Endothelial cell of hepatic sinusoid (primary cell): Measurements from ENCODE around the gene RPL10A.

Experiments used
- in situ Hi-C: cut with HindIII; loops from 2 replicates; pipeline ENCODE4 v1.10.0; 2017; ENCODE audit warnings: low sequenced_read_pairs

RPL10A gene

DNA sequence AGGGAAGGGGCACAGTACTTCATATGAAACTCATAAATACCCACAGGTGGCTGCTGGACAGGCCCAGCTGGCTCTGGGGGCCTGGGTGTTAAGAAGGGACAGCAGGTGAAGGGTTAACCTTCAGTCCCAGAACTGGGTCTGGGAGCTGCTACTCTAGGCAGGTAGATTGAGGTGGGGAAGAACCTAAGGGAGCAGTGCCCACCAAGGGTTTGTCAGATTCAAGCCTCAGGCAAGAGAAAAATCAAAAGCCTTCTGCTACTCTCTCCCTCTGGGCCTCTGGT lies 5.6 kb downstream of the RPL10A start:
- in situ Hi-C loops = no loop called here

GRCh38 chr6:35474131-35474941 lies 6.1 kb downstream of the RPL10A start:
- in situ Hi-C loops = no loop called here

DNA sequence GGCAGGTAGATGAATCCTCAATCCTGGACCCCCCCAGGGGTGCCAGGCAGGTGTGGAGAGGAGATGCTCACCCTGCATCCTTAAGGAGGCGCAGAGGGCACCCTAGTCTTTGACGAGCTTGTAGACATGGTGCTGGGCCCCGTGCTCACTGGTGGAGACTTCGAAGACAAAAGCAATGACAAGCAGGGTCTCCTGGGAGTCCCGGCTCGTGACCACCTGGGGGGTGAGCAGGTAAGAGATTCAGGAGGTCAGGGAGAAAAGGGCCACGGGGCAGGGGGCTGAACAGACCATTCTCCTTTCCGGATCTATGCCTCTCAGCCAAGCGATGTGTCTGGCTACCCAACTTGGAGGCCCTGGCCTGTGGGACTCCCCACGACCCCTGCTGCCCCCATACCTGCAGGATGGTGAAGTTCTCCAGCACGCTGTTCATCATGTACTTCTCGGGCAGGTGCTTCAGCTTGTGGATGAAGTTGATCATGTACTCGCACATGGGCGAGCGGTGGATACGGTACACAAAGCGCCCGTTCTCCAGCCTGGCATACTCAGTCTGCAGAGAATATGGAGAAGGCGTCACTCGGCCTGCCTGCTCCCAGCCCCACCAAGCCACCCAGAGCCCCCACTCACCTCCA lies 6.9 kb downstream of the RPL10A start:
- in situ Hi-C loops = no loop called here

GRCh38 chr6:35475573-35475972 lies 7.4 kb downstream of the RPL10A start:
- in situ Hi-C loops = no loop called here

- in situ Hi-C loops = no loop called here
Measured at GRCh38 chr6:35476004-35476403, 7.8 kb downstream of the RPL10A start.

- in situ Hi-C loops = no loop called here
Measured at GRCh38 chr6:35477028-35477427, 8.8 kb downstream of the RPL10A start.

GRCh38 chr6:35477551-35478179 lies 9.5 kb downstream of the RPL10A start:
- in situ Hi-C loops = no loop called here

DNA sequence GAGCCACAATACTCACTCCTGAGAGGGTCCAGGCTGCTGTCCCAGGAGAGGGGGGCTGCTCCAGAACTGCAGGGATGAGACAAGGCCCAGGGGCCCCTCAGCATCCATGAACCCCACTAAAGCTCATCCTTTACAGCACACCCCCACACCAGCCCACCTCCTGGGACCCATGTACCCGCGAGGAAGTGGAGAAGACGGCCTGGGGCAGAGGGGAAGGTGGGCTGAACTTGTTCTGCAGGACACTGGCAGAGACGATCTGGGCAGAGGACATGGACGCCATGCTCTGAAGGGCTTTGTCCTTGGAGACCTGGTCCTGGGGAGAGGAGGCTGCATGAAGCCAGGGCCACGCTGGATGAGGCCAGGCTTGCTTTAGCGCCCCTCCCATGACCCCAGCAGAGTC lies 10.1 kb downstream of the RPL10A start:
- in situ Hi-C loops = no loop called here

DNA sequence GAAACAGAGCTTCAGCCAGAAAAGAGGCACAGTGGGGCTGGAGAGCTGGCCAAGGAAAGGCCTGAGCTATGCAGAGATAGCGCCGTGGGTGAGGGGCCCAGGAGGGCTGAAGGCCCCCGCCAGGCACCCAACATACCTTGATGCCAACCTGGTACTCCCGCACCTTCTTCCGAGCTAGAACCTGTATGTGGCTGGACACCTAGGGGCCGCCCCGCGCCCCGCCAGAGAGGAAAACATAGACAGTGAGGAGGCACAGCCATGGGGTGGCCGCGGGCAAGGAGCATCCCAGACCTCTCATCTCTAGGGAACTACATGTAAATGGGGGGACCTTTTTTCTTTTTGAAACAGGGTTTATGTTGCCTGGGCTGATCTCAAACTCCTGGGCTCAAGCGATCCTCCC lies 12.0 kb downstream of the RPL10A start:
- in situ Hi-C loops = no loop called here

DNA sequence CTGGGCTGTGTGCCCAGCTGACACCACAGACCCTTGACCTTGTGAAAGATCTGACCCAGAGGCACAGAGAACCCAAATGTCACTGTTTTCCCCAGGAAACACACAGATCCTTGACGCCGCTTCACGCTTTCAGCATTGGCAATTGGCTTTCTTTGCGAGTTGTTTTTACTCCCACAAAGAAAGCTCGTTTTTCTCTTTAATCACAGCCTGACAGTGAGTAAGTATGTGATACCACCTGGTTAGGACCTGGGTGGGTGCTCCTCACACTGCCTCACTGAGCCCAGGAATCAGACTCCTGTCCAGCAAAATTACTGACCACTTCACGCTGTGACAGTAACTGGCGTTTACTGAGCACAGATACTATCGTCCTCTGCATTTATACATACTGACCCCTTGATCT lies 13.0 kb downstream of the RPL10A start:
- in situ Hi-C loops = no loop called here

DNA sequence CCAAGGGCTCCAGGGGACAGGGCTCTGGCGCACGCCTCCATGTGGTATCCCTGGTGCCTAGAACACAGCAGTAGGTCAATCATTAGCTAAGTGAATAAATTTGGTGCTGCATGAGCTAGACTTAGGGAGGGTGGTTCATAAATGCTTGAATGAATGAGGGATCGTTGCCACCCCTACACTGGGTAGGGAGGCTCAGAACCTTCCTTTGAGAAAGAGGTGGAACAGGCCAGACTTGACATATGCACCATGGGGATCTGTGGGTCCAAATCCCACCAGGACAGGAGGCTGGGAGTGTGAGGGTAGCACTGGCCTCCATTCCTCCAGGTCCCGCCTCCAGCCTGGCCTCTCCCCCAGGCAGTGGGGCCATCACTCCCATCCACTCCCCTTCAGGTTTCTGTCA lies 14.9 kb downstream of the RPL10A start:
- in situ Hi-C loops = no loop called here

GRCh38 chr6:35483490-35483889 lies 15.3 kb downstream of the RPL10A start:
- in situ Hi-C loops = no loop called here

DNA sequence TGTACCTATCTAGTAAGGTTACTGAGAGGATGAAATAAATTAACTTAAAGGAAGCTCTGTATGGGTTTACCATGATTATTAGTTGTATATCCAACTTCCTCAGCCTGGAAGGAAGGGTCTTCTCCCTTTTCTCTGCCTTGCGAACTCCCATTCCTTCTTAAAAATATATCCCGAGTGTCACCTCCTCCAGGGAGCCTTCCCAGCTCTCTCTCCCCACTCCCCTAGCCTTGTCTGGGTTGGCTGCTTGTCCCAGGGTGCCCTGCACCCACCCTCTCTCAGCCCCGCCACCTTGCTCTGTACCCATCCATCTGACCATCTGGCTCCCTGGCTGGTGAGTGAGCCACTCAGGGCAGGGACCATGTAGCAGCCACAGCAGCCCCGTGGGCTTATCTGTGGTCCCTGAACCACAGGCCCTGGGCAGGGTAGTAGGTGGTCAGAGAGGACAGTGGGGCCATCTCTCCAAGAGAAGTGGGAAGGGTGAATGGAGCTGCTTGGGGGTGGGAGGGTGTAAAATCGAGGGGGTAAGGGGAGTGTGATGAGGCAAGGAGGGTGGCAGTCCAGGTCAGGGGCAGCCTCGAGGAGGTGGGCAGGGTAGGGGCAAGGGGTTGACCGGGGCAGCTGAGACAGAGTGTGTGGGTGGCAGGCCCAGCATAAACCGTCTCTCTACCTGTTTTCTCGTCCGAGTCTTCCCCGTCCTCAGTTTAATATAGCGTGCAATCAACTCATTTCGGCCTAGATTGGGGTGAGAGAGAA lies 15.9 kb downstream of the RPL10A start:
- in situ Hi-C loops = no loop called here

DNA sequence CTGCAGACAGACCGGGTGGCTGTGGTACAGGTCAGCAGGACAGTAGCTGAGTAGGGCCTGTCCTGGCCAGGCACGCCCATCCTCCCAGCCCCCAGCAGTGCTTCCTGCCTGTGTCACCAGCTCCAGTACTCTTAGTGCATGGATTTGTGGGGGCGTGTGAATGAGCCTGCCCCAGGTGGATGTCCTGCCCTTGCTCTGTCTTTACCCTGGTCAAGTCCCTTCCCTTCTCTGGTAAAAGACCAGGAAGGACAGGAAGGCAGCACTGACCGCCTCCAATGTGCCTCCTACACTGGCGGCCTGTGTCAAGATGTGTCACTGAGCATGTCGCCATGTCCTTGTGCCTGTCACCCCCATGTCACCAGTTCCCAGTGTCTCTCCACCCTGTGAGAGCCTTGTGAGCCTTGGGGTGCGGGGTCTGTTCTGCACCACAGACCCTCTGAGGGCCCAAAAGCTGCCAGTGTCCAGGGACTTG lies 16.8 kb downstream of the RPL10A start:
- in situ Hi-C loops = no loop called here

DNA sequence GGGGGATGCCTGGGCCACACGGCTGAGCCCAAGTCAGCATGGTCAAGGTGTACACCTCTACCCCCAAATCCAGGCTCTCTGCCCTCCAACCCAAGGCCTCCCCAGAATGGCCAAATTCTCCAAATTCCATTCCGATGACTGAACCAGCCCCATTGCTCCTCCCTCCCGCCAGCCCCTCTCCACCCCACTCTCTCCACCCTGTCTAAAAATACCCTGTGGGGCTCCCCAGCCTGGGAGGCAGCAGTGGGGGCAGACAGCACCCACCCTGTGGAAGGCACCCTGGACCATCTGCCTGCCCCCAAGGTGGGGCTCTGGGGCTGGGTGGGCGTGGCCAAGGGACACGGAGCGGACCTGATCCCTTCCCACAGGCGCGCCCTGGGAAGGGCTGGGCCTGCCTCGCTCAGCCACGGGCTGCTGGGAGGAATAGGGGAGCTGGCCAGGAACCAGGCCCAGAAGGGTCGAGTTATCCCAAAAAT lies 17.2 kb downstream of the RPL10A start:
- in situ Hi-C loops = no loop called here

- in situ Hi-C loops = no loop called here
Measured at GRCh38 chr6:35486005-35486925, 18.1 kb downstream of the RPL10A start.

DNA sequence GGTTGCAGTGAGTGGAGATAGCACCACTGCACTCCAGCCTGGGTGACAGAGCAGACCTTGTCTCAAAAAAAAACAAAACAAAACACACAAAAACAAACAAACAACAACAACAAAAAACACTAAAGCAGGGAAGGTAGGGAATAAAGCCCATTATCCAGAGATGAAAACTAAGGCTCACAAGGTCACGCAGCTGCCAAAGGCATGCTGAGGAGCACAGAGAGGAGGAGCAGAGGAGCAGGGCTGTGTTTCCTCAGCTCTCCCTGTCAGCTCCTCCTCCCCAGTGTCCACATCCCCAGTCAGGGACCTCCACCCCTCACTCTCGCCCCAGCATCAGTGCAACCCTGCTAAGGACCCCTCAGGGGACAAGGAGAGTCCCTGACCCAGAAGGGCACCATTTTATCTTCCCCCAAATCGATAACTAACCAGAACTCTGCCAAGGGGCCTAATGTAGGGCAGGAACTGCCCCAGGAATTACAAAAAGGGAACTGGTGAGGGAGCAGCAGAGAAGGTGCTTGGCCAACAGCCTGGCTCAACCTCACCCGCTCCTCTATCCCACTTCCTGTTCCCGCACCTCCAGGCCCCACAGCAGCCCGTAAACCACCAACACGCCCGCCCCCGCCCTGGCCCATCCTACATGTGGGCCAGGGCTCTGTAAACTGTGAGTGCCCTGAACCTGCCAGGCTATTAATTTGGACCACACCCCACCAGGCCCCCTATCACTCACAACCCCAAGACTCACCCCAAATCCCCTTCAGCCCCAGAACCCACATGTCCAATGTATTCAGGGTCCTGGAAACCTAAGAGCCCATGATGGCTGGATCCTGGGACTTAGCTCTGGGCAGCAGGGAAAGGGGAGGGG lies 19.7 kb downstream of the RPL10A start:
- in situ Hi-C loops = no loop called here

DNA sequence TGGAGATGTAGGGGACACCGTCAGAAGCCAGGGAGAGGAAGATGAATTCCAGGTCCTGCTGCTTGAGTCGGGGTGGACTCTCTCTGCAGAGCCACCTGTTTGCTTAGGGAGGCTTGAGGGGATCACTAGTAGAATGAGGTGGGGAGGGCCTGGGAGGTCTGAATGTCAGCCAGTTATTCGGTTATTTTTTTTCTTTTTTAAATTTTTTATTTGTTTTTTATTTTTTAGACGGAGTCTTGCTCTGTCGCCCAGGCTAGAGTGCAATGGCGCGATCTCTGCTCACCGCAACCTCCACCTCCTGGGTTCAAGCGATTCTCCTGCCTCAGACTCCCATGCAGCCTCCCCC lies 20.3 kb downstream of the RPL10A start:
- in situ Hi-C loops = no loop called here

GRCh38 chr6:35489066-35489465 lies 20.9 kb downstream of the RPL10A start:
- in situ Hi-C loops = no loop called here
